GM15510 (cell line): ENCODE measurements around the gene SMIM26.

Experiments
- POLR2A ChIP-seq: IDR thresholded peaks from 3 replicates; pipeline ENCODE4 v1.6.1; 2011; ENCODE audit warnings: borderline replicate concordance; ENCODE audit not compliant: insufficient read length; ENCODE audit errors: extremely low read depth

Gene SMIM26

GRCh38 chr20:18567739-18568091 is 483 bp downstream of the SMIM26 start:
- TF ChIP-seq POLR2A = no peak

GRCh38 chr20:18571009-18571408 is 3.8 kb downstream of the SMIM26 start:
- TF ChIP-seq POLR2A = no peak

DNA sequence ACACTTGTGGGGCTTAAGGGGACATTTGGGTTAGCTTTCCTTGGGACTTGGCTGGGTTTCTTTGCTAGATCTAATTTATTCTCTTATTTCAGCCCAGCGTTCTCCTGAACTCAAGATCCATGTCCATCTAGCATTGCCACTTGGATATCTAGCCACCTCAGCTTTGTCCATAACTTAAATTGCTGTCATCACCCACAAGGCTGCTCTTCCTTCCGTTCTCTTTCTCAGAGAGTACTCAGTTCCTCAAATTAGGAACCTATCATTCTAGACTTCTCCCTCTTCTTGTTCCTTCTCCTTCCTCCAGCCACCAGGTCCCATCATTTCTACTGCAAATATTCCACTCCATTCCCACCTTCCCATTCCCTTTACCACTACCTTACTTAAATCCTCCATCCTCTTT is 4.3 kb downstream of the SMIM26 start:
- TF ChIP-seq POLR2A = no peak

GRCh38 chr20:18577942-18578341 is 10.7 kb downstream of the SMIM26 start:
- TF ChIP-seq POLR2A = no peak

DNA sequence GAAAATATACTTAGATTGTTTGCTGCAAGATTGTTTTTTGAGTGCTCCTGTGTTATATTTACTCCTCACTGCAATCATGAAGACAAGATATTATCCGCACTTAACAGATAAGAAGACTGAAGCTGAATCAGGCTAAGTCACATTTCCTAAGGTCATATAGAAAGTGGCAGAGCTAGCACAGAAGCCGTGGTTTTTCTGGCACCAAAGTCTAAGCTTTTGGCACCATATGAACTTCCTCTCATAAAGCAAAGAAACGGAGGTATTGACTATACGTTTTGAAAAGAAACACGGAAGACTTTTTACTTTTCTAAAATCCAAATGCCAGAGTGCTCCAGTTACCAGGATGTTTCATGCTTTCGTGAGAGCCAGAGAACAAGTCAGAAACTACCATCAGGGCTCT is 11.3 kb downstream of the SMIM26 start:
- TF ChIP-seq POLR2A = no peak

- no peak for TF ChIP-seq POLR2A
Measured at GRCh38 chr20:18580012-18580411, 12.8 kb downstream of the SMIM26 start.

DNA sequence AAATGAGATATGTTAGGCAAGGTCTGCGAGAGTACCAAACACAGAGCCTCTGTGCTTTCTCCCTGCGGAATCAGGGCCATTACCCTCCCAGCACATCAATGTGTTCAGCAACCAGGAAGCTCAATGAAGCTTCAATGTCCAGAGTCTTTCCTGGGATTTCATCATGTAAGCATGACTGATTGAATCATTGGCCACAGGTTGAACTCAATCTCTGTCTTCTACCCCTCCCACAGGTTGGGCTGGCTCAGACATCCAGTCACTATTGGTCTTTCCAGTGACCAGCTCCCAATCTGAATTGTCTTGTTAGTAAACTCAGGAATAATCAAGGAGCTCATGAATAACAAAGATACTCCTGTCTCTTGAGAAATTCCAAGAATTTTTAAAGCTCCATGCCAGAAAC is 17.9 kb downstream of the SMIM26 start:
- TF ChIP-seq POLR2A = no peak

DNA sequence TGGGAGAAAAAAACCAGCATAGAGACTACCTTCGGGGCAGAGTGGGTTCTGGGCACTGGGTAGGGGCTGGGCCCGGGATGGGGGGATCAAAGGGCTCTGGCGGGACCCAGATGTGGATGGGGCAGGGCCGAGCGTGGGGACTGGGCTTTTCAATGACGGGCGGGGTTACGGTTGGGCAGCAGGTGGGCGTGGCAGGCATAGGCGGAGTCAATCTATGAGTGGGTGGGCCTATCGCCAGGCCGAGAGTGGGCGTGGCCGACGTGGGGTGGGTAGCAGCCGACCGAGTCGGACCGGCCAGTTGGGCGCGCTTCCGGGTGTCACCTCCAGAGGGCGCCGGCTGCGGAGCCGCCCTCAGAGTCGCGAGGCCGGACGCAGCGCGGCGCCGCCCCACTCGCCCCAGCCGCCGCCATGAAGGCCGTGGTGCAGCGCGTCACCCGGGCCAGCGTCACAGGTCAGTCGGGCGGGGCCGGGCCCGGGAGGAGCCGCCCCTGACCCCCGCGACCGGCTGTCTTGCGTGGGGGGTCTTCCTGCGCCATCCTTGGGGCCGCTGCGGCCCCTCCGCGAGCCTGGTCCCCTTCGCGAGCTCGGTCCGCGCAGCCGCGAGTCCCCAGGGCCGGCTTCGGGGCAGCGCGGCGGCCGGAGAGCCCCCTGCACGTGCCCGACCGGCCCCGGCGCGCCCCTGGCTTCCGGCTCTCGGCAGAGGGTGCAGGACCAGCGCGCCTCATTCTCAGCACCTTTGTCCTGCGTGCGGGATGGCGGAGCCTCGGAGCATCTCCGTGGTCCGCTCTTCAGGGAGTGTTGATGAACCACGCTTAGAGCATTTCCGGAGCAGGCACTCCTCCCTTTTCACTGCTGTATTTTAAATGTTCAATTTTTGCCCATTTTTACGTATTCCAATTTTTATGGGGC is 20.7 kb downstream of the SMIM26 start, which contains the start of gene DTD1:
TSS of gene DTD1 (plus strand) at position 390 of the 909 bp plus-strand sequence. CDS start at position 409, 19 bp downstream.
- peak; percentile 69 for TF ChIP-seq POLR2A

- TF ChIP-seq POLR2A = no peak
Measured at GRCh38 chr20:18588574-18588933, 21.3 kb downstream of the SMIM26 start.

DNA sequence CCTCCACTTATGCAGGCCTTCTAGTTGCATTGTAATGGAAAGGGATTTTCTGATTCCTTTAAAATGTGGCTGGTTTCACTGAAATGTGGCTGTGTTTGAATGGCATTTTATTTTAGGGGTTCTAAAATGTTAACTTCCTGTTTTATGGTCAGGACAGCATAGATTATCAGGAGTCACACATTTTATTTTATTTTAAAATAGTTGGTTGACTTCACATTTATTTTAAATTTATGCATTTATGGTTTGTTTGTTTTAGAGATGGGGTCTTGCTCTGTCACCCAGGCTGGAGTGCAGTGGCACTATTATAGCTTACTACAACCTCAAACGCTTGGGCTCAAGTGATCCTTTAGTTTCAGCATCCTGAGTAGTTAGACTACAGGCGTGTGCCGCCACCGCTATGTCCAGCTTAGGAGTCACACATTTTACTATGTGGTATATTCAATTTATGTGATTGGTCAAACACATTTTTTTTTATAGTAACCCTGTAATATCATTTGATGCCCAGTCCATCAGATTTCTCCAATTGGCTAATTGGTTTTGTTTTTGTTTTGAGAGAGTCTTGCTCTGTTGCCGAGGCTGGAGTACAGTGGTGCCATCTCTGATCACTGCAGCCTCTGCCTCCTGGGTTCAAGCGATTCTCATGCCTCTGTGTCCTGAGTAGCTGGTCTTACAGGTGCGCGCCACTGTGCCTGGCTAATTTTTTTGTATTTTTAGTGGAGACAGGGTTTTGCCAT is 22.9 kb downstream of the SMIM26 start:
- no peak for TF ChIP-seq POLR2A

DNA sequence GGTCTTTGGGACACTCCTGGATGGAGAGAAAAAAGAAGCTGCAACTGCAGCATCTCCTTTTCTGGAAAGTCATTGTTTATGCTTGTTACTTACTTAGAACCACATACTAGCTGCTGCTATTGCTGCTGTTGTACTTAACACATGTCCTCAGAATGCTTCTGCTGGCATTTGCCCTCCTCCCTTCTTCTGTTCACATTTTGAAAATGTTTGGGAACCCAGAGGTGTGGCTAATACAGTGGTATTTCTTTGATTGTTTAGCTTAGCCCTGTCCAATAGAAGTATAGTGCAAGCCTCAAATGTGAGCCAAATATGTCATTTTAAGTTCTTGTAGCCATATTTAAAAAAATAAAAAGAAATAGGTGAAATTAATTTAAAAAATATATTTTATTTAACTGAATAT is 29.0 kb downstream of the SMIM26 start:
- no peak for TF ChIP-seq POLR2A

DNA sequence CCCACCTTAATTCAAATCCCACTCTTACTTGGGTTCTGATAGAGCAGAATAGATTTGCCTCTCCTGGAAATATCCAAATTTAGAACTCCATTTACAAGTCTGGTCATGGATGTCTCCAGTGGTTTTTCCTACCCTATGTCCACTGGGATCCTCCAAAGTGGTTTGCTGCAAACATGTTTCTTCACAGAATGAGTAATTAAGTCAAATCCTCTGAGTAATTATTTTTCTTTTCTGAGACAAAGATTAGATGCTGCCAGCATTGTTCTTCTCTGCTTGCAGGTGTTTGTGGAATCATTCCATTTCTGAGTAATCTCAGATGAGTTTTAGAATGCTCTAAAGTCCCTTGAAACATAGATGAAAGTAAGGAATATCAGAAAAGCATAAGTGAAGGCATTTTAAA is 42.5 kb downstream of the SMIM26 start:
- no peak for TF ChIP-seq POLR2A

DNA sequence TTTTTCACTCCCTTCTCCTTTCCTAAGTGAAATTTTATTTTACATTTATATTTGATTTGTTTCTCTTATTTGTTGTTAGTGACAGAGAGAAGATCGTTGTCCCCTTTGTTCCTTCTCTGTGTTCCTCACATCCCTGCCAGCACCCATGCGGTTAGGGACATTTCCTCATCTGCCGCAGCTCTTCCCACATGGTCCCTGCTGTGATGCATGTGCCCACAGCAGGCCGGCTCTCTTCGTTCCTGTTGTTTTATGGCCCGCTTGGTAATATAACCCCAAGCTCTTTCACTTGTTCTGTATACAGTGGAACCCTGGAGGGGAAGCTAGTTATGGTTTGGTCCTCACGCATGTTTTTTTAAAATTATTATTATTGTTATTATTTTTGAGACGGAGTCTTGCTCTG is 44.3 kb downstream of the SMIM26 start:
- no peak for TF ChIP-seq POLR2A

DNA sequence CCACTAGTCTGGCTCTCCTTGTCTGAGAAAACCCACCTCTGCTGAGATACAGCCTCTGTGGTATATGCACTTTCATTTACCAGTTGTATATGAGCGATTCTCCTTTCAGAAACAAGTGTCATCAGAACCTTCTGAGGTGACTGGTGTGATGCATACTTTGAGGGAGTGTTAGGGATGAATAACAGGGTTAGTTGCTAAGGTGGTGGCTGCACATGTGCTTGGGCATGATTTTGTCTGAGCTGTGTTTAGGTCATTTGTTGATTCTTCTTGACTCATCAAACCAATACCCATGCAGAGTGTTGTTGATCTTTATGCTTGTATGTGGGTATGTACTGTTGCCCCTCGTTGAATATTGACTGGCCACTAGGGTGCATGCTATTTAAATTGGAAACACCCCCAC is 46.3 kb downstream of the SMIM26 start:
- no peak for TF ChIP-seq POLR2A

DNA sequence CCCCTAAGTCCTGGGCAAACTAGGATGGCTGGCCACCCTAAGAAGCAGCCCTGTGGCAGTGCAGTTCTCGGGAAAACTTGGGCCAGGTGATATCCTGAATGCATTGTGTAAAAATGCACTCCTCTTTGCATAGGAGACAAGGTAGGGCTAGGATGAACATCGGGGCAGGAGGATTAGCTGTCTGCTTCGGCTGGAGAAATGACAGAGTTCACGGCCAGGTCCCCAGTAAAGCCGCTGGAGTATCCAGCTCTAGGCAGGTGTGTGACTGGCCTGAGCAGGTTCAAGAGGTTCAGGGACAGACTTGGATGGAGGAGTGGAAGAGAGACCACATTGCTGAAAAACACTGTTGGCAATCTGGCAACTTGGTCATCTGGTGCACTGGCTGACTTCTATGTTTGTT is 47.0 kb downstream of the SMIM26 start:
- no peak for TF ChIP-seq POLR2A
